T-helper 2 cell treated with Interferon-gamma antibody and Interleukin-4, amounts not matched to agents 5 μg/mL and 100 μg/mL, for 36 hours (primary cell): ENCODE results near the gene NPW.

ENCODE experiments used
- DNase-seq: peaks from one replicate; pipeline ENCODE4 v3.0.0; 2021; ENCODE audit warnings: low spot score
- H3K27ac Mint-ChIP-seq: one replicate; pipeline ENCODE4 v1.8.0; 2021; ENCODE audit warnings: mild to moderate bottlenecking, mixed read lengths
- H3K27me3 Mint-ChIP-seq: one replicate; pipeline ENCODE4 v1.8.0; 2021; ENCODE audit warnings: low read depth, mixed read lengths
- H3K36me3 Mint-ChIP-seq: one replicate; pipeline ENCODE4 v1.8.0; 2021; ENCODE audit warnings: low read depth, mixed read lengths
- H3K4me1 Mint-ChIP-seq: one replicate; pipeline ENCODE4 v1.8.0; 2021; ENCODE audit warnings: low read depth, mixed read lengths
- H3K4me3 Mint-ChIP-seq: one replicate; pipeline ENCODE4 v1.8.0; 2022; ENCODE audit warnings: mild to moderate bottlenecking, moderate library complexity, mixed read lengths
- H3K9me3 Mint-ChIP-seq: one replicate; pipeline ENCODE4 v1.8.0; 2021; ENCODE audit warnings: mixed read lengths

Gene NPW

GRCh38 chr16:1991135-1991551, 28.4 kb upstream of the NPW start:
- peaks cover 11% of the 10 kb centered on the region for H3K27me3 Mint-ChIP-seq
- peak; percentile 60 for DNase-seq

GRCh38 chr16:1991588-1991947, 28.0 kb upstream of the NPW start:
- Mint-ChIP-seq H3K4me1 (peaks cover 9% of the 10 kb centered on the region), H3K27me3 (peaks cover 11% of the 10 kb centered on the region), H3K9me3 (no peaks in the 10 kb centered on the region), H3K36me3 (peaks cover 7% of the 10 kb centered on the region), H3K4me3 (peak overlapping the region; percentile 76), H3K27ac (peak overlapping the region; percentile 69)
- no peak for DNase-seq

More at GRCh38 chr16:1991135-1991551, 28.4 kb upstream of the NPW start:
- Mint-ChIP-seq H3K27ac (peak overlapping the region; percentile 69), H3K4me3 (peak overlapping the region; percentile 76), H3K4me1 (peaks cover 9% of the 10 kb centered on the region), H3K36me3 (peaks cover 9% of the 10 kb centered on the region), H3K9me3 (no peaks in the 10 kb centered on the region)

GRCh38 chr16:1991948-1992703, 27.5 kb upstream of the NPW start:
- Mint-ChIP-seq H3K27ac (peak overlapping the region; percentile 69), H3K4me3 (peak overlapping the region; percentile 76), H3K9me3 (no peaks in the 10 kb centered on the region), H3K36me3 (peaks cover 3% of the 10 kb centered on the region), H3K4me1 (peaks cover 9% of the 10 kb centered on the region), H3K27me3 (peaks cover 11% of the 10 kb centered on the region)
- DNase-seq = peak; percentile 92

GRCh38 chr16:1992704-1993317, 26.8 kb upstream of the NPW start:
- DNase-seq = no peak
- Mint-ChIP-seq H3K4me1 (peaks cover 9% of the 10 kb centered on the region), H3K4me3 (no peak overlapping the region), H3K27me3 (peaks cover 11% of the 10 kb centered on the region), H3K27ac (no peak overlapping the region), H3K36me3 (peaks cover 5% of the 10 kb centered on the region), H3K9me3 (no peaks in the 10 kb centered on the region)

- Mint-ChIP-seq H3K36me3 (peaks cover 7% of the 10 kb centered on the region), H3K27ac (peak overlapping the region; percentile 32), H3K27me3 (peaks cover 8% of the 10 kb centered on the region), H3K4me3 (no peak overlapping the region), H3K4me1 (peaks cover 9% of the 10 kb centered on the region), H3K9me3 (no peaks in the 10 kb centered on the region)
- DNase-seq = peak; percentile 27
Observed at GRCh38 chr16:1993731-1994131, 25.9 kb upstream of the NPW start.

- H3K27ac Mint-ChIP-seq = no peak overlapping the region
- no peak for DNase-seq
- peaks cover 17% of the 10 kb centered on the region for H3K36me3 Mint-ChIP-seq
- H3K4me3 Mint-ChIP-seq = no peak overlapping the region
- H3K27me3 Mint-ChIP-seq = no peaks in the 10 kb centered on the region
- H3K9me3 Mint-ChIP-seq = no peaks in the 10 kb centered on the region
- no peaks in the 10 kb centered on the region for H3K4me1 Mint-ChIP-seq
Observed at GRCh38 chr16:1997494-1998359, 21.9 kb upstream of the NPW start.

- H3K27me3 Mint-ChIP-seq = no peaks in the 10 kb centered on the region
- no peak overlapping the region for H3K4me3 Mint-ChIP-seq
- no peaks in the 10 kb centered on the region for H3K9me3 Mint-ChIP-seq
- DNase-seq = no peak
- no peaks in the 10 kb centered on the region for H3K4me1 Mint-ChIP-seq
- H3K27ac Mint-ChIP-seq = no peak overlapping the region
- peaks cover 17% of the 10 kb centered on the region for H3K36me3 Mint-ChIP-seq
Observed at GRCh38 chr16:1998360-1998835, 21.2 kb upstream of the NPW start.

- Mint-ChIP-seq H3K36me3 (peaks cover 17% of the 10 kb centered on the region), H3K4me1 (peaks cover 3% of the 10 kb centered on the region), H3K27ac (no peak overlapping the region), H3K9me3 (no peaks in the 10 kb centered on the region), H3K27me3 (no peaks in the 10 kb centered on the region), H3K4me3 (no peak overlapping the region)
- no peak for DNase-seq
Observed at GRCh38 chr16:1998852-1999801, 20.5 kb upstream of the NPW start.

GRCh38 chr16:1999866-2000514, 19.6 kb upstream of the NPW start:
- Mint-ChIP-seq H3K27ac (no peak overlapping the region), H3K4me1 (peaks cover 6% of the 10 kb centered on the region), H3K36me3 (peaks cover 17% of the 10 kb centered on the region), H3K4me3 (no peak overlapping the region), H3K27me3 (no peaks in the 10 kb centered on the region), H3K9me3 (no peaks in the 10 kb centered on the region)
- no peak for DNase-seq

- peaks cover 16% of the 10 kb centered on the region for H3K36me3 Mint-ChIP-seq
- no peak overlapping the region for H3K4me3 Mint-ChIP-seq
- H3K9me3 Mint-ChIP-seq = no peaks in the 10 kb centered on the region
- H3K27ac Mint-ChIP-seq = no peak overlapping the region
- peaks cover 6% of the 10 kb centered on the region for H3K4me1 Mint-ChIP-seq
- H3K27me3 Mint-ChIP-seq = no peaks in the 10 kb centered on the region
- DNase-seq = no peak
Observed at GRCh38 chr16:2001035-2001434, 18.6 kb upstream of the NPW start.

GRCh38 chr16:2001456-2002355, 17.9 kb upstream of the NPW start:
- Mint-ChIP-seq H3K9me3 (no peaks in the 10 kb centered on the region), H3K27me3 (no peaks in the 10 kb centered on the region), H3K4me1 (peaks cover 9% of the 10 kb centered on the region), H3K27ac (no peak overlapping the region), H3K36me3 (peaks cover 19% of the 10 kb centered on the region), H3K4me3 (no peak overlapping the region)
- DNase-seq = no peak
